SH-SY5Y (cell line): ENCODE data around the gene ATP2B2.

Source experiments
- GATA2 ChIP-seq: IDR thresholded peaks from 2 replicates; pipeline ENCODE4 v1.6.1; 2011; ENCODE audit warnings: mild to moderate bottlenecking, low read depth, low read length
- GATA3 ChIP-seq: IDR thresholded peaks from 2 replicates; pipeline ENCODE4 v1.6.1; 2011; ENCODE audit warnings: low read depth, mild to moderate bottlenecking, low read length, moderate library complexity

Gene ATP2B2

GRCh38 chr3:10392244-10392643 lies 113.1 kb downstream of the ATP2B2 start:
- no peak for TF ChIP-seq GATA2
- TF ChIP-seq GATA3: no peak

GRCh38 chr3:10391391-10391790 lies 114.0 kb downstream of the ATP2B2 start:
- no peak for TF ChIP-seq GATA3

- TF ChIP-seq GATA3 (no peak), GATA2 (no peak)
These were observed 114.6 kb downstream of the ATP2B2 start for GRCh38 chr3:10390641-10391373.

GRCh38 chr3:10389995-10390394 lies 115.4 kb downstream of the ATP2B2 start:
- no peak for TF ChIP-seq GATA3
- TF ChIP-seq GATA2: no peak

- TF ChIP-seq GATA2: no peak
- TF ChIP-seq GATA3: no peak
These were observed 116.0 kb downstream of the ATP2B2 start for GRCh38 chr3:10389339-10389738.

- no peak for TF ChIP-seq GATA3
- TF ChIP-seq GATA2: no peak
These were observed 117.3 kb downstream of the ATP2B2 start for GRCh38 chr3:10387881-10388609.

GRCh38 chr3:10386121-10386520 lies 119.3 kb downstream of the ATP2B2 start:
- TF ChIP-seq GATA3 (no peak), GATA2 (no peak)

GRCh38 chr3:10384541-10385360 lies 120.6 kb downstream of the ATP2B2 start:
- TF ChIP-seq GATA2: no peak
- TF ChIP-seq GATA3: no peak

- TF ChIP-seq GATA3: no peak
- TF ChIP-seq GATA2: no peak
These were observed 121.5 kb downstream of the ATP2B2 start for GRCh38 chr3:10383850-10384248.

GRCh38 chr3:10382892-10383849 lies 122.2 kb downstream of the ATP2B2 start:
- no peak for TF ChIP-seq GATA3
- TF ChIP-seq GATA2: no peak

- TF ChIP-seq GATA2 (no peak), GATA3 (no peak)
These were observed 124.0 kb downstream of the ATP2B2 start for GRCh38 chr3:10381336-10381735.

GRCh38 chr3:10380906-10381305 lies 124.5 kb downstream of the ATP2B2 start:
- TF ChIP-seq GATA2: no peak
- TF ChIP-seq GATA3: no peak

- TF ChIP-seq GATA2 (no peak), GATA3 (no peak)
These were observed 125.4 kb downstream of the ATP2B2 start for GRCh38 chr3:10379961-10380360.

GRCh38 chr3:10379161-10379560 lies 126.2 kb downstream of the ATP2B2 start:
- TF ChIP-seq GATA3 (no peak), GATA2 (no peak)
